K562 (cell line): ENCODE data around the gene PRKG1.

Source experiments
- SOX6 ChIP-seq: fragments of 450-650 bp; IDR thresholded peaks from 2 replicates; pipeline ENCODE4 v1.6.1; 2014; ENCODE audit warnings: mild to moderate bottlenecking
- SREBF2 ChIP-seq: sonication (generic); formaldehyde crosslinking; IDR thresholded peaks from 2 replicates; pipeline ENCODE4 v1.4.0; 2020; ENCODE audit warnings: mild to moderate bottlenecking, missing genetic modification reagents
- TF ChIP-seq, protein P1 (sequence below), 2 experiments: fragments of 450-650 bp; conservative IDR thresholded peaks; 2 replicates each; pipeline ENCODE4 v1.6.1; 2017; ENCODE audit warnings: mild to moderate bottlenecking in 2 of 2, moderate library complexity in 2 of 2

DNA sequence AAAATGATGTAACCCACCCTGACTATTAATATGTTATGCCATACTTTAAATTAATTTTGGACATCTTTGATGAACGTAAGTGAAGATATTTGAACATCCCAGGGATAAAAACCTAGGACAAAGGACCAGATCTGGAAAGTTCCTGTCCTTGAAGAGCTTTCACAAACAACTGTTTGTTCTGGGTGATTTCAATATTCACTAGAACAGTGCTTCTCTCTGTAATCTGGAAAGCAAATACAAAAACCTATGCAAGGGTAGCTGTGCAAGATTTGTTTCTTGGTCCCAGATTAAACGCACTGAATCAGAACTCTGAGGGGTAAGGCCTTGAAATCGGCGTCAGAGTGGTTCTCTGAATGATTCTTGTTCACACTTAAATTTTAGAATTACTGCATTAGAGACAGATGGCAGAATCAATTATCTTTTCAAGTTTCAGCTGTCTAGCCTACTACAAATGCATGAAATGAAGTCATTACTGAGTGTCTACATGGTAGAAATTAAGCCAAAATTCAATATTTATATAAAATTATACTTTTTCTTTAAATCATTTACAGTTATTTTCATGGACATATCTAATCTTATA lies 694.7 kb downstream of the PRKG1 start:
- no peak for TF ChIP-seq SOX6
- TF ChIP-seq, protein P1, sequence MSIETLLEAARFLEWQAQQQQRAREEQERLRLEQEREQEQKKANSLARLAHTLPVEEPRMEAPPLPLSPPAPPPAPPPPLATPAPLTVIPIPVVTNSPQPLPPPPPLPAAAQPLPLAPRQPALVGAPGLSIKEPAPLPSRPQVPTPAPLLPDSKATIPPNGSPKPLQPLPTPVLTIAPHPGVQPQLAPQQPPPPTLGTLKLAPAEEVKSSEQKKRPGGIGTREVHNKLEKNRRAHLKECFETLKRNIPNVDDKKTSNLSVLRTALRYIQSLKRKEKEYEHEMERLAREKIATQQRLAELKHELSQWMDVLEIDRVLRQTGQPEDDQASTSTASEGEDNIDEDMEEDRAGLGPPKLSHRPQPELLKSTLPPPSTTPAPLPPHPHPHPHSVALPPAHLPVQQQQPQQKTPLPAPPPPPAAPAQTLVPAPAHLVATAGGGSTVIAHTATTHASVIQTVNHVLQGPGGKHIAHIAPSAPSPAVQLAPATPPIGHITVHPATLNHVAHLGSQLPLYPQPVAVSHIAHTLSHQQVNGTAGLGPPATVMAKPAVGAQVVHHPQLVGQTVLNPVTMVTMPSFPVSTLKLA (conservative IDR thresholded peaks at IDR 0.05) = no peak
- TF ChIP-seq SREBF2 = no peak
